Panc1 (cell line): ENCODE measurements around the gene GRM3. TPM values are rescaled to one million over a fixed set of nuclear protein-coding genes. Genes with fewer than 3 reads are reported as not detected.

ENCODE experiments used
- ATAC-seq: fragments of 200-7000 bp; cut with Tn5 transposase; 2 replicates; pipeline ENCODE4 v1.9.1; 2020; ENCODE audit warnings: mild to moderate bottlenecking, moderate library complexity
- BruUV-seq: library from RNA; stranded (reverse); fragments of 400-500 nt; replicated peaks from 2 replicates; lab custom pipeline; 2021; lab: Mats Ljungman, UMichigan
- CTCF ChIA-PET: fragments of 300-600 bp; sonication (Branson Sonifier 250); formaldehyde crosslinking; loops from one replicate; lab custom pipeline; 2022; ENCODE audit warnings: antibody characterized with exemption; lab: Charles Lee
- POLR2A ChIA-PET: fragments of 300-600 bp; sonication (Branson Sonifier 250); formaldehyde crosslinking; loops from one replicate; lab custom pipeline; 2022; ENCODE audit warnings: antibody characterized with exemption; lab: Charles Lee
- DNase-seq: peaks from one replicate; pipeline ENCODE4 v3.0.0-alpha.2; 2010; ENCODE audit warnings: low read depth, low spot score
- H3K27ac ChIP-seq: 2 replicates; pipeline ENCODE4 v1.5.1; 2011; ENCODE audit warnings: mild to moderate bottlenecking, low read length, inconsistent platforms
- H3K27me3 ChIP-seq: fragments of 200-500 bp; sonication (Bioruptor generic); 2 replicates; pipeline ENCODE4 v1.6.0; 2014; ENCODE audit warnings: low read length, inconsistent platforms; ENCODE audit not compliant: control insufficient read depth, insufficient read depth
- H3K36me3 ChIP-seq: fragments of 200-500 bp; sonication (Bioruptor generic); 2 replicates; pipeline ENCODE4 v1.5.1; 2014; ENCODE audit warnings: inconsistent platforms, mild to moderate bottlenecking, low read length, moderate library complexity; ENCODE audit not compliant: control insufficient read depth, insufficient read depth
- H3K4me1 ChIP-seq: 2 replicates; pipeline ENCODE4 v1.5.1; 2011; ENCODE audit warnings: inconsistent platforms, mild to moderate bottlenecking, low read length, moderate library complexity; ENCODE audit not compliant: control insufficient read depth, insufficient read depth
- H3K4me3 ChIP-seq, 2 experiments: 2 replicates each; pipeline ENCODE4 v1.5.1; 2011 to 2012; ENCODE audit warnings: low read depth in 2 of 2, low read length in 2 of 2, mild to moderate bottlenecking in 2 of 2, inconsistent platforms in 1 of 2, moderate library complexity in 1 of 2
- H3K9me3 ChIP-seq: fragments of 200-500 bp; sonication (Bioruptor generic); 2 replicates; pipeline ENCODE4 v1.5.1; 2014; ENCODE audit warnings: low read depth, mild to moderate bottlenecking, inconsistent platforms, low read length, moderate library complexity; ENCODE audit not compliant: control insufficient read depth, insufficient read depth
- POLR2AphosphoS5 ChIP-seq: IDR thresholded peaks from 2 replicates; pipeline ENCODE4 v1.6.1; 2012; ENCODE audit warnings: mild to moderate bottlenecking, low read depth, low read length, moderate library complexity
- REST ChIP-seq, 2 experiments: IDR thresholded peaks; 2 replicates each; pipeline ENCODE4 v1.6.1; 2011 to 2012; ENCODE audit warnings: low read depth in 2 of 2, control low read depth in 1 of 2, low read length in 1 of 2, mild to moderate bottlenecking in 1 of 2, moderate library complexity in 1 of 2; ENCODE audit not compliant: insufficient read depth in 1 of 2
- SIN3A ChIP-seq: IDR thresholded peaks from 2 replicates; pipeline ENCODE4 v1.6.1; 2012; ENCODE audit warnings: low read depth, mild to moderate bottlenecking, low read length, moderate library complexity, borderline replicate concordance; ENCODE audit not compliant: insufficient read depth
- TCF7L2 ChIP-seq: IDR thresholded peaks from 2 replicates; pipeline ENCODE4 v1.6.1; 2011; ENCODE audit warnings: mild to moderate bottlenecking, low read depth, low read length, inconsistent platforms
- in situ Hi-C: cut with HindIII; loops from 2 replicates; pipeline ENCODE4 v1.10.0; 2016; ENCODE audit warnings: low sequenced_read_pairs, low pct_unique_long_range_greater_than_20kb
- intact Hi-C: fragments of 100-400 bp; cut with micrococcal nuclease; formaldehyde crosslinking; loops from one replicate; pipeline ENCODE4 v1.10.0; 2022; ENCODE audit not compliant: unreplicated experiment
- total RNA-seq: library from RNA; stranded (reverse); gene quantifications from one replicate; pipeline ENCODE4 v1.2.1, GENCODE V29; 2021; ENCODE audit not compliant: unreplicated experiment
- TF ChIP-seq, protein P1 (sequence below): fragments of 450-650 bp; IDR thresholded peaks from 2 replicates; pipeline ENCODE4 v1.5.1; 2017; ENCODE audit warnings: mild to moderate bottlenecking

The GRM3 gene
- total RNA-seq, 1 experiment from 2014 or later, result not detected

- in situ Hi-C loops (no loop called here), intact Hi-C loops (no loop called here)
- no TSS peak for BruUV-seq
- TF ChIP-seq REST (IDR thresholded peaks at IDR 0.05; ENCODE audit: insufficient read depth in 1 of 2, low read depth in 2 of 2, low read length in 1 of 2) (no peak), SIN3A (no peak), TCF7L2 (no peak), POLR2AphosphoS5 (no peak)
- TF ChIP-seq, protein P1, sequence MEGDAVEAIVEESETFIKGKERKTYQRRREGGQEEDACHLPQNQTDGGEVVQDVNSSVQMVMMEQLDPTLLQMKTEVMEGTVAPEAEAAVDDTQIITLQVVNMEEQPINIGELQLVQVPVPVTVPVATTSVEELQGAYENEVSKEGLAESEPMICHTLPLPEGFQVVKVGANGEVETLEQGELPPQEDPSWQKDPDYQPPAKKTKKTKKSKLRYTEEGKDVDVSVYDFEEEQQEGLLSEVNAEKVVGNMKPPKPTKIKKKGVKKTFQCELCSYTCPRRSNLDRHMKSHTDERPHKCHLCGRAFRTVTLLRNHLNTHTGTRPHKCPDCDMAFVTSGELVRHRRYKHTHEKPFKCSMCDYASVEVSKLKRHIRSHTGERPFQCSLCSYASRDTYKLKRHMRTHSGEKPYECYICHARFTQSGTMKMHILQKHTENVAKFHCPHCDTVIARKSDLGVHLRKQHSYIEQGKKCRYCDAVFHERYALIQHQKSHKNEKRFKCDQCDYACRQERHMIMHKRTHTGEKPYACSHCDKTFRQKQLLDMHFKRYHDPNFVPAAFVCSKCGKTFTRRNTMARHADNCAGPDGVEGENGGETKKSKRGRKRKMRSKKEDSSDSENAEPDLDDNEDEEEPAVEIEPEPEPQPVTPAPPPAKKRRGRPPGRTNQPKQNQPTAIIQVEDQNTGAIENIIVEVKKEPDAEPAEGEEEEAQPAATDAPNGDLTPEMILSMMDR, result no peak
- CTCF ChIA-PET, result no interaction called here
- no peak for DNase-seq
- ATAC-seq, result no peak
- Histone ChIP-seq H3K36me3 (no peaks in the 10 kb centered on the region), H3K9me3 (no peaks in the 10 kb centered on the region), H3K27me3 (no peaks in the 10 kb centered on the region), H3K4me3 (no peak overlapping the region), H3K4me1 (no peaks in the 10 kb centered on the region), H3K27ac (no peak overlapping the region)
- POLR2A ChIA-PET, result no interaction called here
Observed at GRCh38 chr7:86846494-86847190, 202.9 kb downstream of the GRM3 start.

- DNase-seq (no peak), ATAC-seq (no peak)
- H3K27ac ChIP-seq, result no peak overlapping the region
- TF ChIP-seq TCF7L2, result no peak
- no peak for TF ChIP-seq SIN3A
- TF ChIP-seq, protein P1, result no peak
- ChIA-PET CTCF (no interaction called here), POLR2A (no interaction called here)
- no peaks in the 10 kb centered on the region for H3K4me1 ChIP-seq
- BruUV-seq, result no TSS peak
- no peak overlapping the region for H3K4me3 ChIP-seq
- no peaks in the 10 kb centered on the region for H3K9me3 ChIP-seq
- H3K27me3 ChIP-seq, result no peaks in the 10 kb centered on the region
- intact Hi-C loops (no loop called here), in situ Hi-C loops (no loop called here)
- no peaks in the 10 kb centered on the region for H3K36me3 ChIP-seq
Observed at GRCh38 chr7:86848226-86848625, 204.5 kb downstream of the GRM3 start.
